Brain pericyte (primary cell): ENCODE data around the gene FAM216B.

Source experiments
- DNase-seq: peaks from one replicate; pipeline ENCODE4 v3.0.0-alpha.2; 2012; ENCODE audit warnings: low read depth, low spot score

FAM216B gene

DNA sequence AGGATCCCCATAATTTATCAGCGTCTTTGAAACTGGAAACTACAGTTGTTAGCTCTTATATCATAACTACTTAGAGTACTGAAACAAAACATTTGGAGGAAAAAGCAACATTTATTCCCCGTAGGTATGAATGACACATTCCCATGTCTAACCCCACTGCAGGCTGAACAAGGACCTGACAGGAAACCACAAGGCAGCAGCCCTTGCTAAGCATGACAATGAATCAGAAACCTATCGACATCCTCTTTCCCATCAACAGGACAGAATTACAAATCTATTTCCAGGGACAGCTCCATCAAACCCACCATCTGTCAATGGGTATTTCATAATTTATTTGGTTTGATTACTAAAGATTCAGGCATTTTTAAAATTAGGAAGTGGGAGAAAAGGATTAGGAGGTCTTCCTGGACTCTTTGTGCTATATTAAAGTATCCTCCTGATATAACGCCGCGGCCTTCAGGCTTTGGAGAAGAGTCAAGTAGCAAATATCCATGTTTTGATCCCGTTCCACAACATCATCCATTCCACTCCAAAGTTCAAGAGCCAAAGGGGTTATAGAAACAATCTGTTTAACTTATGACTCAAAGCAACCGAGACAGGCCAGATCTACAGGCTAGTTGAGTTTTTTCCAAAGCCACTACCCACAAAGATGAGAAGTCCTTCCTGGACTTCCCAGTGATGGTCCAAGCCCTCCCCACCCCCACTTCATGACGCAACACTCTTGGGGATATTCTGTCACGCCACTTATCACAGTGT is 51.1 kb downstream of the FAM216B start:
- peak; percentile 53 for DNase-seq

- no peak for DNase-seq
Measured at GRCh38 chr13:42834946-42835345, 53.6 kb downstream of the FAM216B start.

DNA sequence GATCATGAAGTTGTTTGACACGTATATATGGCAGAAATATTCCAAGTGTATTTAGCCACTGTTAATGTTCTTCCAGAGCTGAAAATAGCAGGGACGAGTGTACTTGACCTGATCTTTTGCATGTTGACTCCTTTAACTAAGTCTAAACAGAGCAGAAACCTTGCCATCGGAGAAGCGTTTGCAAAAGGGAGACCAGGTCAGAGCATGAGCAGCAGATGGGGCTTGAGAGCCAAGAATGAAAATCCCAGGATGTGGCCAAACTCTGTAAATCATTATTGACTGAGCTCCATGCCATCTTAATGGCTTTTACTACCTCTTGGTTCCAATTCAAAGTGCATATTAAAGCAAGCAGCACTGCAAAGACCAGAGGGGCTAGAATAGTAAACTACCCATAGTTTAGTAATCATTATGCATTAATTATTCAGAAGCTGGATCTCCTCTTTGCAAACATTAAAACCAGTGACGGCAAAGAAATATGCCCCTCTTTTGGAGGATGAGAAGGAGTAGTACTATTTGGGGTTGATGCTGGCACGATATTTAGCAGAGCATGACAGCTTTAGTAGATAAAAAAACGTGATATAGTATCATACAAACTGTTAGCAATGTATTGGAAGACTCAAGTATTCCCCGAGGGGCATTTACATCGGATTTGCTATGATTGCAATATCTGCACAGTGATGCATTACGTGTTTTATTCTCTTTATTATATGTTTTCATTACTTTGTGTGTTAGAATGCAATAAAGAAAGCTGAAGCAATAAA is 55.7 kb downstream of the FAM216B start:
- peak; percentile 61 for DNase-seq
